GM11168 (cell line): ENCODE data around the gene TXNRD2.
"Not testable (repeated sequence)": the region's sequence is repeated elsewhere in the genome, so short reads cannot be mapped to it uniquely, and the experiment has no call there.

Source experiments
- in situ Hi-C: fragments of 300-500 bp; cut with MboI; formaldehyde crosslinking; loops from one replicate; pipeline ENCODE4 v1.12.0; 2022; ENCODE audit warnings: low sequenced_read_pairs; ENCODE audit not compliant: unreplicated experiment

TXNRD2 gene

DNA sequence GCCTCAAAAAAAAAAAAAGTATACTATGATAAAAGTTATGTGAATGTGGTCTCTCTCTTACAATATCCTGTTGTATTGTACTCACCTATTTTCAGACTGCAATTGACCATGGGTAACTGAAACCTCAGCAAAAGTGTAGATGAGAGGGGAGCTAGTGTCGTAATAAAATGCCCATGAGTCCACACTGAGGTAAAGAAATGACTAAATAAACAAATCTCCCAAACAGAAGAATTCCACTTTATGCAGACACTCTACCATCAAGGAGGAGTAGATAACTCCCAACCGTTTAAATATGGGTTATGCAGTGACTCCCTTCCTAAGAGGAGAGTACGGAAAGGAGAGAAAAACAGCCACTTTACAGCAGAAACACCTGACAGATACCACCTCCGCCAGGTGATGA lies 101.6 kb downstream of the TXNRD2 start:
- in situ Hi-C loops: no loop called here

DNA sequence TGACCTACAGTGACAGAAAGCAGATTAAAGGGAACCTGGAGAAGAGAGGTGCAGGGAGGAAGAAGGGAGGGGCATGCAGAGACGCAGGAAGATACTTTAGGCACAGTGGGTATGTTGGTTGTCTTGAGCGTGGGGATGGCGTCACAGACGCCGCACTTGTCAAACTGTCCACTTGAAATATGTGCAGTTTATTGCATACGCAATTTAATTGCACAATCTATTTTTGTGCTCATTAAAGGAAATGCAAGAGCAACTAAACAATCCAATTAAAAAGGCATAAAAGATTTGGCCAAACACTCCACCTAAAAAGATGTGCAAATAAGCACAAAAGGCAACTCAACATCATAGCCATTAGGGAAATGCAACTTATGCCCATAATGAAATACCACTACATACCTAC lies 103.7 kb downstream of the TXNRD2 start:
- in situ Hi-C loops: no loop called here

DNA sequence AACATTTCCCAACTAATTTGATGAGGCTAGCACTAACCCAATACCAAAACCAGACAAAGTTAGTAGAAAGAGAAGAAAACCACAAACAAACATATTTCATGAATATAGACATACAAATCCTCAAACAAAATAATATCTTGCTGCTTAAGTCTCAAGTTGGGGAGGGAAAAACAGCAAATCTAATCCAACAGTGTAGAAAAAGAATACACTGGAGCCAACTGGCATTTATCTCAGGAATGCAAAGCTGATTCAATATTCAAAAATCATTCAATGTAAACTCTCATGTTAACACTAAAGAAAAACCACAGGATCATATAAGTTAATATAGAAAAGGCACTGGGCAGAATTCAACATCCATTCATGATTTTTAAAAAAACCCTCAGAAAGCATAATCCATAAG lies 105.1 kb downstream of the TXNRD2 start:
- in situ Hi-C loops: no loop called here

DNA sequence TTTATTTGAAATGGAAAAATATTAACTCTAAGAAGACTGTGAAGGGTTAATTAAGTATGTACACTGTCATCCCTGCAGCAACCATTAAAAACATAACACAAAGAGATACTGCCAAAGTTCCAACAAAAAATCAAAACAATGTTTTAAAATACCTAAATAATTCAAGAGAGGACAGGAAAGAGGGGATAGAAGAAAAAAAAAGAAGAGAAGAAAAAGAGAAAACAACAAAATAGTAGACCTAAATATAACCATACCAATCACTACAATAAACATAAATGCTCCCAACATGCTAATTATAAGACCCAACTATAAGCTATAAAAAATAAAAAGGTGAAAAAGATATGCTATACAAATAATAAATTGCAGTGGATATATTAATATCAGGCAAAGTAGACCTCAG lies 107.0 kb downstream of the TXNRD2 start:
- in situ Hi-C loops: no loop called here

DNA sequence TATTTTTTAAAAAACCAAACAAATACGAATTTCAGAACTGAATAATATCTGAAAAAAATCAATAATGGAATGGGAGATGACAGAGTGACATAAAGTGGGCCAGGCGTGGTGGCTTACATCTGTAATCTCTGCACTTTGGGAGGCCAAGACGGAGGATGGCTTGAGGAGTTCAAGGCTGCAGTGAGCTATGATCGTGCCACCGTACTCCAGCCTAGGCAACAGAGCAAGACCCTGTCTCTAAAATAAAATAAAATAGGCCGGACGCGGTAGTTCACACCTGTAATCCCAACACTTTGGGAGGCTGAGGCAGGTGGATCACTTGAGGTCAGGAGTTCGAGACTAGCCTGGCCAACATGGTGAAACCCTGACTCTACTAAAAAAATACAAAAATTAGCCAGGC lies 108.3 kb downstream of the TXNRD2 start:
- in situ Hi-C loops: not testable (repeated sequence)

DNA sequence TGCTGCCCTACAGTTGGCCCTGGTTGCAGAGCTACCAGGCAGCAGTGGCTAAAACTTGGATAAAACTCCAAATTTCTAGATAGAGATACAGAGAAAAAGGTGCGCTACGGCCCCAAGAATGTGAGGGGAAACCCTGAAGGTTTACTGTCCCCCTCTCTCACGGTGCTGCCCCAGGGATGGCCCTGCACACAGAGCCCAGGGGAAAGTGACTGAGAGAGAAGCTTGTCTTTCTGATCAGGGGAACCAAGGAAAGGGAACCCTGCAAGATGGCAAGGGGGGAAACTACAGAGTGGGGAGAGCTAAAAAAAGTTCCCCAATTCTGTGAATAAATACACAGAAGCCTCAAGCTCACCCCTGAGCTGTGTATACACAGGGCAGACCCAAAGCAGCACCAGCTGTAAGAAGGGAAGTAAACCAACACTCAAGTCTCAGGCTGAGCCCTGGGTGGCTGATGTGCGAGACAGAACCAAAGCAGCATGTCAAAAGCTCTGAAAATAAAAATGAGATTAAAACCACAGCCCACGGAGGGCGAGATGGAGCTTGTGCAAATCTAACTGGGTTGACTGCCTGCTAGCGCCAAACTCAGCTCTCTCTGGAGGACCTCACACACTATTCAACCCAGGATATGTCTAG lies 109.0 kb downstream of the TXNRD2 start:
- in situ Hi-C loops: no loop called here

DNA sequence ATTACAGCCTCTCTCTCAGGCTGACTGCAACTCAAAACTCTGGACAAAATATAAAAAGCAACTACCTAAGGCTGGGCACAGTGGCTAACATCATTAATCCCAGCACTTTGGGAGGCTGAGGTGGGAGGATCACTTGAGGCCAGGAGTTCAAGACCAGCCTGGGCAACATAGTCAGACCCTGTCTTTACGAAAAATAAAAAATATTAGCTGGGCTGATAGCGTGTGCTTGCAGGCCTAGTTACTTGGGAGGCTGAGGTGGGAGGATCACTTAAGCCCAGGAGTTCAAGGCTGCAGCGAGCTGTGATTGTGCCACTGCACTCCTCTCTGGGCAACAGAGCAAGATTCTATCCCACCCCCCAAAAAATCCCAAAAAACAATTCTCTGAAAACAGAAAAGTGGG lies 109.6 kb downstream of the TXNRD2 start:
- in situ Hi-C loops: not testable (repeated sequence)

DNA sequence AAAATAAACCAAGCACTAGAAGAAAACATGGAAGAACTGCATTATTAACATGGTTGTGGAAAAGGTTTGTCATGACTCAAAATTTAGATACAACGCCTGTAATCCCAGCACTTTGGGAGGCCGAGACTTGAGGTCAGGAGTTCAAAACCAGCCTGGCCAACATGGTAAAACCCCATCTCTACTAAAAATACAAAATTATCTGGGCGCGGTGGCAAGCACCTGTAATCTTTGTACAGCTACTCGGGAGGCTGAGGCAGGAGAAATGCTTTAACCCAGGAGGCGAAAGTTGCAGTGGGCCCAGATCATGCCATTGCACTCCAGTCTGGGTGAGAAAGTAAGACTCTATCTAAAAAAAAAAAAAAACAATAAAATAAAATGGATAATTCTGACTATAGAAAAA lies 110.6 kb downstream of the TXNRD2 start:
- in situ Hi-C loops: no loop called here

DNA sequence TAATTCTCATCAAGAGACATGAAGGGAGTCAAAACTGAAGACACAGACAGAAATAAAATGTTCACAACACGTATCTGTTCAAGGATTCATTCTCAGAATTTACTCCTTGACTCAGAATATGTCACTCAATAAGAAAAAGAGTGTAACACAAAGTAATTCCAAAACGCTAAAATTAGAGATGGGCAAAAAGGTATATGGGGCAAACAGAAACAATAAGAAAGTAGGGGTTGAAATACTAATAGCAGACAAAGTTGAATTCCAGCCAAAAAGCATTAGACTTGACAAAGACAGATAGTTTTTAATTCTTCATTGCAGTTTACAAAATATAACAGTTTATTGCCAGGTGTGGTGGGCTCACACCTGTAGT lies 113.6 kb downstream of the TXNRD2 start:
- in situ Hi-C loops: no loop called here

DNA sequence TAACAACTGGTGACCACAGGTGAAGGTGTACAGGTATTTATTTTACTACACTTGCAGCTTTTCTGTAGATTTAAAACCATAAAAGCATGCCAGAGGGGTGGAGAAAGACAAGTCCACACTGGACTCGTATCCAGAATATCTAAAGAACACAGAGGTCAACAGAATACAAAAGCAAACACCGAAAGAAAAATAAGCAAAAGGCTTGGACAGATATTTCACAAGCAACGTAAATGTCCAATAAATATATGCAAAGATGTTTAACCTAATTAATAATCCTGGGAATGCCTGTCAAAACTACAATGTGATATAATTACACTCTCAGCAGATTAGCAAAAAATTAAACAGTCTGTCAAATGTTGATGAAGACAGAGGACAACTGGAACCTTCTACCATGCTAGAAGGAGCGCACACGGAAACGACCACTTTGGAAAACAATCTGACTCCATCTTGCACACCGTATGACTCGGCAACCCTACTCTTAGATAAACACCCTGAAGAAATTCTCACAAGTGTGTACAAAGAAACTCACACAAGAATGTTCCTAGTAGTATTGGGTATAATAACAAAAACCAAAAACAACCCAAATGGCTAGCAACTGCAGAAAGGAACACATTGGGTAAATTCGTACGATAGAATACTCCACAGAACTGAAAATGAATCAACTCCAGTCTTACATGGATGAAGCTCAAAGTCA lies 114.1 kb downstream of the TXNRD2 start:
- in situ Hi-C loops: no loop called here

DNA sequence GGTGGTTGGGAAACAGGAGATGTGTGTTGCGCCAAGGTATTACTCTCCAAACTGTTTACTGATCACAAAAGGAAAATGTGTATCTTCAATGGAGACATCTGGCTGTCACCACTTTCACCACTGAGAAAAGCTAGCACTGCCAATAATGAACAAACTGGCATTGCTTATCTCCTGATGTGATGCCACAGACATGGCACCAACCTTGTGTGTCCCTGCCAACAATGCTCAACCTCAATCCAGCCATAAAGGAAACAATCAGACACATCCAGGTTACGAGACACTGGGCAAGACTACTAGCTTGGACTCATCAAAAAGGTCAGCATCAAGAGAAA lies 115.0 kb downstream of the TXNRD2 start:
- in situ Hi-C loops: no loop called here

DNA sequence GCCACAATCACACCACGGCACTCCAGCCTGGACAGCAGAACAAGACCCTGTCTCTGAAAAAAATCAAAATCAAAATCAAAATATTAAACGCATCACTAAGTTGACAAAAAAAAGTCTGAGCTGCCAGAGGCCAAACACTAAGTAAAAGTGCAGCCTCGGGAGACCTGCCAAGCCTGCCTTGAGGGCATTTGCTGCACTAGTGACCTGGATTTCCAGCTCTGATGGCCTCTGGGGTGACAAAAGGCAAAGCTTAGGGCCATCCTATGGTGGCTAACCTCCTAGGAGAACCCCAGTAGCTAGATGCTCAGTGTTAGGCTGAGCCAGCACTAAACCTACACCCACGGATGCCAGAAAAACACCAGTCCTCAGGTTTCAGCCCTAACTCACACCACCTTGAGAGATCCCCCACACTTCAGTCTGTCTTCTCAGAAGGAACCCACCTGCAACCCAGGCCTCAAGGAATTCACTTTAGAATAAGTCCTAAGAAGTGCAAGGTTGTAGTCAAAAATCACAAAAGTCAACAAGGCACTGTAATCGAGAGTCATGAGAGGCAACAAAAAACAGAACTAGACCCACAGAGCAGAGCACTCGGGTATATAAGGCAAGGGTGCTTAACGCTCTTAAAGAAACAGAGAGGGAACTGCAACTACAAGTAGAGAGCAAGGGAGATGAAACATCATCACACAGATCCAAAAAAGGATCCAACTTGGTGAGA lies 115.6 kb downstream of the TXNRD2 start:
- in situ Hi-C loops: no loop called here
